ENCODE measurements around the gene CALM3. TPM values are rescaled to one million over a fixed set of nuclear protein-coding genes. Genes with fewer than 3 reads are reported as not detected.

CALM3 gene
- total and polyA plus RNA-seq, 9 donors, result 80.5 to 646 (median 225) TPM

- no peak overlapping the region for H3K27ac ChIP-seq
- WGBS, 3 donors, result 93 to 95% (median 94%) methylated on average over 1 of the region's 1 CpG
- intact Hi-C loops (cut with DNase I), result no loop called here
- no peaks in the 10 kb centered on the region for H3K4me1 ChIP-seq (ENCODE audit: insufficient read depth)
- TF ChIP-seq POLR2A (IDR thresholded peaks at IDR 0.05) (no peak), CTCF (IDR thresholded peaks at IDR 0.05) (no peak), EP300 (IDR thresholded peaks at IDR 0.05) (no peak)
- no peaks in the 10 kb centered on the region for H3K36me3 ChIP-seq
- no peak overlapping the region for H3K4me3 ChIP-seq
- no peak for DNase-seq
- no peaks in the 10 kb centered on the region for H3K27me3 ChIP-seq
- H3K9me3 ChIP-seq, result no peaks in the 10 kb centered on the region
These were observed 15.6 kb upstream of the CALM3 start for GRCh38 chr19:46585539-46585938.

- 86 to 91% (median 90%) methylated on average over 4 of the region's 4 CpGs for WGBS, 3 donors
These were observed 14.8 kb upstream of the CALM3 start for GRCh38 chr19:46586294-46586693.

GRCh38 chr19:46587861-46588260 is 13.3 kb upstream of the CALM3 start:
- no peak for TF ChIP-seq EP300 (IDR thresholded peaks at IDR 0.05)
- no peak for TF ChIP-seq CTCF (IDR thresholded peaks at IDR 0.05)
- no peak for TF ChIP-seq POLR2A (IDR thresholded peaks at IDR 0.05)
- no peak for DNase-seq
- WGBS, 3 donors, result 84 to 88% (median 86%) methylated on average over 3 of the region's 3 CpGs
- intact Hi-C loops (cut with DNase I), result no loop called here
- no peaks in the 10 kb centered on the region for H3K4me1 ChIP-seq (ENCODE audit: insufficient read depth)
- no peaks in the 10 kb centered on the region for H3K36me3 ChIP-seq
- H3K27me3 ChIP-seq, result no peaks in the 10 kb centered on the region
- H3K27ac ChIP-seq, result no peak overlapping the region
- H3K9me3 ChIP-seq, result no peaks in the 10 kb centered on the region
- no peak overlapping the region for H3K4me3 ChIP-seq

More at GRCh38 chr19:46586294-46586693, 14.8 kb upstream of the CALM3 start:
- TF ChIP-seq EP300 (IDR thresholded peaks at IDR 0.05), result no peak
- no peaks in the 10 kb centered on the region for H3K9me3 ChIP-seq
- H3K4me3 ChIP-seq, result no peak overlapping the region
- no peaks in the 10 kb centered on the region for H3K27me3 ChIP-seq
- intact Hi-C loops (cut with DNase I), result no loop called here
- no peak overlapping the region for H3K27ac ChIP-seq
- no peak for DNase-seq
- no peaks in the 10 kb centered on the region for H3K4me1 ChIP-seq (ENCODE audit: insufficient read depth)
- H3K36me3 ChIP-seq, result no peaks in the 10 kb centered on the region

GRCh38 chr19:46591254-46591653 is 9.9 kb upstream of the CALM3 start:
- H3K27ac ChIP-seq, result no peak overlapping the region
- H3K4me1 ChIP-seq (ENCODE audit: insufficient read depth), result no peaks in the 10 kb centered on the region
- H3K27me3 ChIP-seq, result no peaks in the 10 kb centered on the region
- TF ChIP-seq POLR2A (IDR thresholded peaks at IDR 0.05) (no peak), EP300 (IDR thresholded peaks at IDR 0.05) (no peak), CTCF (IDR thresholded peaks at IDR 0.05) (no peak)
- intact Hi-C loops (cut with DNase I), result no loop called here
- H3K9me3 ChIP-seq, result no peaks in the 10 kb centered on the region
- 93 to 98% (median 94%) methylated on average over 4 of the region's 4 CpGs for WGBS, 3 donors
- no peaks in the 10 kb centered on the region for H3K36me3 ChIP-seq
- DNase-seq, result no peak
- no peak overlapping the region for H3K4me3 ChIP-seq

GRCh38 chr19:46591870-46592269 is 9.3 kb upstream of the CALM3 start:
- no peak for DNase-seq
- Histone ChIP-seq H3K9me3 (no peaks in the 10 kb centered on the region), H3K4me1 (ENCODE audit: insufficient read depth) (no peaks in the 10 kb centered on the region), H3K27ac (no peak overlapping the region), H3K4me3 (no peak overlapping the region), H3K27me3 (no peaks in the 10 kb centered on the region), H3K36me3 (no peaks in the 10 kb centered on the region)
- 79 to 83% (median 83%) methylated on average over 3 of the region's 3 CpGs for WGBS, 3 donors
- no peak for TF ChIP-seq EP300 (IDR thresholded peaks at IDR 0.05)
- no peak for TF ChIP-seq POLR2A (IDR thresholded peaks at IDR 0.05)
- no peak for TF ChIP-seq CTCF (IDR thresholded peaks at IDR 0.05)
- intact Hi-C loops (cut with DNase I), result no loop called here
